NT2/D1 (cell line): Measurements from ENCODE around the gene CDH4.

Experiments
- SUZ12 ChIP-seq: IDR thresholded peaks from 2 replicates; pipeline ENCODE4 v1.6.1; 2011; ENCODE audit not compliant: insufficient read length, insufficient read depth; ENCODE audit errors: extremely low read depth
- YY1 ChIP-seq: IDR thresholded peaks from 2 replicates; pipeline ENCODE4 v1.6.1; 2011; ENCODE audit not compliant: insufficient read length, insufficient read depth
- ZNF274 ChIP-seq: IDR thresholded peaks from 2 replicates; pipeline ENCODE4 v1.6.1; 2011; ENCODE audit warnings: mild to moderate bottlenecking, low read depth, low read length

DNA sequence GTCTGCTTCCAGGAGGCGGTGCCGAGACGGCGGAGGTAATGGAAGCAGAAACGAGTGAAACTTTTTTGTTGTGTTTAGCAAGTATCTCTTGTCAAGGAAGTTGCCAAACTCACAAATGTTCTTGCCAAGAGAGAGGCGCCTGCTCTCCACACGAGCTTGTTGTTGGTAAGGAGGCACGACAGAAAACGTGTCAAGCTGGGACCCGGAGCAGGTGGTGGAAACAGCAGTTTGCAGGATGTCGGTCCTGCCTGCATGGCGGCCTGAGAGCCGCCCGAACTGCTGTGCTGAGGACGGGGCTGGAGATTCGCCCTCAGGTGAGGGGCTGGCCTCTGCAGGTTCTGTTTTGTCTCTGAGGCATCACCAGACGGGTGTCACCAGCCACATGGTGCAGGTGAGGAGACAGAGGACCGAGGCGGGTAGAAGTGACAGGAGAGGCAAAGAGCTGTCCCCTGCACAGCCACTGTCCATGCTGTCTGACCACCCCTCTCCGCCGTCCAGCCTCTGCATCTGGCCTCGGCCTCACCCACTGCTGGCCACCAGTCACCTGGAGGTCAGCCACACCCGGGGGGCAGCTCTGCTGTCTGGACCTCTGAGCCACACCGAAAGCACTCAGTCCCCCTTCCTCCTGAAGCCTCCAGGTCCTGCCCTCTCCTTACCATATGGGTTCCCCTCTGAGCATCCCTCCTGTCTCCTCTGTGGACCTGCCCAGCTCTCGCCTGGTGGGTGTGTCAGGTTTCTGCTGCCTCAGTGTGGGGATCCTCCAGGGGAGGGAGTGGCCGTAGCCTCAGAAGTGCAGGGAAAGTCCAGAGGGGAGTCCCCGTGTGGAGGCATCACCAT lies 552.1 kb downstream of the CDH4 start:
- TF ChIP-seq YY1 (no peak), SUZ12 (no peak), ZNF274 (no peak)
